HG03066 (cell line): ENCODE measurements around the gene ACAD11.
A peak's percentile ranks its signal among the peaks of the same experiment; 100 is the strongest.
"Not testable (repeated sequence)": the region's sequence is repeated elsewhere in the genome, so short reads cannot be mapped to it uniquely, and the experiment has no call there.

Experiments
- ATAC-seq: cut with Tn5 transposase; IDR thresholded peaks from one replicate; pipeline ENCODE4 v1.9.1; 2021; ENCODE audit warnings: low read depth; ENCODE audit not compliant: unreplicated experiment

The ACAD11 gene

DNA sequence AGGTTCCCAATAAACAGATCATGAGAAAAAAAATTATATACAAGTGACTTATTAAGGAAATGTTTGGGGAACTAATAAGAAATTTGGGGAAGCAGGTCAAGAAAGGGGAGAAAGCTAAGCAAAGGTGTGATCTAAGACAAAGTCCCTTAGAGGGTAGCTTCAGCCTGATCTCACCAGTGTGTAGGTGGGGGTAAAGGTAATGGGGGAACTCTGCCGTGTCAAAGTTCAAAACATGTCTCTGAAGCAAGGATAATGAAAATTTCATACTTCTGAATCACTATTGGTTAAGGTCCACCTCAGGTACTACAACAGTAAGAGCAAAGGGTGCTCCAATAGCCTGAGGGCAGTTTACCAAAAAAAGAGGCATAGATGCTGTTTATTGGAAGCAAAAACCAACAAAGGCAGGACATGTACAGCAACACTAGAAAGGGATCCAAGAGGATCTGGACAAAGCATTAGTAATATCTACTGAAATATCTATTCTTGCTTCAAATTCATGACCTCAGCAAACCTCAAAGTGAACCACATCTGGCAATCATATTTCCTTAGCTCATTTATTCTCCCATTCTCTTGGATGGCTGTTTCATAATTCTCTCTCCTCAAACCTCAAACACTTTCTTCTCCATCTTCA lies 6.9 kb downstream of the ACAD11 start:
- ATAC-seq: no peak

DNA sequence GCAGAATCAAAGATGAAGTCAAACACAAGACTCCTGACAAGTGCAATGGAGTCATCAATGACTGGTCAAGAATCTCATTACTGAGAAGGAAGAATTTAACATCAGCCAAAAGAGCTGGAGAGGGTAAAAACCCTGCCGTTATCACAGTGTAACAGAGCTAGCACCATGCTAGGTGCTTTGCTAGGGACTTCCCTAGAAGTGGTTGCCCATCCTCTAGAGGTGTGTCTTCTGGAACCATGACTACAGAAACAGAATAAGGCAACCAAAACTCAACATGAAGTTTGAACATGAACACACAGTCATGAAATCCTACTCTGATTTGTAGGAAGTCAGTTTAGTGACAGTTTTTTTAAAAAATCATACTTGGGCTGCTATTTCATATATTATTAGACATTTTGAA lies 9.5 kb downstream of the ACAD11 start:
- no peak for ATAC-seq

DNA sequence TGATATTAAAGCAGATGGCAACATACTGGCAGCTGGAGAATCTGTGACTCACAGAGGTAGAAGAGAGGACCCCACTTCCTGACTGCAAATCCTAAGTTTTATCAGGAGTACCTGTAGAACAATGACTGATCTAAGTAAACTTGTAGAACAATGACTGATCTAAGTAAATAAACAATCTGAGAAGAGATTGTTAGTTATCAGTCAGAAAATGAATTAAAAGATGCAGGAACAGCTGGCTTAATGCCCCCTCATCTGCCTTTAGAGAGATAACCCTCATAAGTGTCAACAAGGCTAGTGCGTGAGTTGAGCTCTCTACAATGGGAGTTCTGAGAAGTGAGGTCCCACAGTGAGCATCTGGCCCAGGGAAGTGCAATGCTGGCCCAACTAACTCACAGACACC lies 14.6 kb downstream of the ACAD11 start:
- no peak for ATAC-seq

DNA sequence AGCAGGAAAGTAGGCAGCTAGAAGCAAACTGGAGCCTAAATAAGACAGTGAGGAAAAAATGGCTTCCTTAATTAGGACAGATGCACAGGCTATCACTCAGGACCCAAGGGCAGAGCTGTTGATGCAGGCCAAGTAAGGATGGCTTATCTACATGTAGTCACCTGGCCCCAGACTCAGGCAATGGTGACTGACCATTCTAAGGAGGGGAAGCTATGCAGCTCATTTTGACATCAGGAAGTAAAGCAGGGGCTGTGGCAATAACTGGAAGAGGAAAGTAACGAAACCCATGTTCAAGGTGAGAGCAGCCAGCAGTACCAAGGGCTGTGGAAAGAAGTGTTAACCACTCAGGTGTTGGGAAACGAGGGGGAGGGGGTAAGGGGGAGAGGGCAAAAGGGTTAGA lies 16.2 kb downstream of the ACAD11 start:
- ATAC-seq: no peak

DNA sequence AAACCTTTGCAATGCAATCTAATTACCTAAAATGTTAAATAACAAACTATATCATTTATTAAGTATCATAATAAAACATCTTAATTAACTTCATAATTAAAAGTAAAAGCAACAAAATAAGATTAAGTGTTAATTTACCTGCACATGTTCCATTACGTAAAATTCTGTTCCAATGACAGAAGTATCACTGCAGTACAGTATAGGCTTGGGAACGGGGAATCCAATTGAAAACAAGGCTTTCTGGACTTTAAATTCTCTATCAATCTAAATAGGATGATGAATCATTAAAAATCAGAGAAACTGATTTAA lies 17.1 kb downstream of the ACAD11 start:
- ATAC-seq: no peak

DNA sequence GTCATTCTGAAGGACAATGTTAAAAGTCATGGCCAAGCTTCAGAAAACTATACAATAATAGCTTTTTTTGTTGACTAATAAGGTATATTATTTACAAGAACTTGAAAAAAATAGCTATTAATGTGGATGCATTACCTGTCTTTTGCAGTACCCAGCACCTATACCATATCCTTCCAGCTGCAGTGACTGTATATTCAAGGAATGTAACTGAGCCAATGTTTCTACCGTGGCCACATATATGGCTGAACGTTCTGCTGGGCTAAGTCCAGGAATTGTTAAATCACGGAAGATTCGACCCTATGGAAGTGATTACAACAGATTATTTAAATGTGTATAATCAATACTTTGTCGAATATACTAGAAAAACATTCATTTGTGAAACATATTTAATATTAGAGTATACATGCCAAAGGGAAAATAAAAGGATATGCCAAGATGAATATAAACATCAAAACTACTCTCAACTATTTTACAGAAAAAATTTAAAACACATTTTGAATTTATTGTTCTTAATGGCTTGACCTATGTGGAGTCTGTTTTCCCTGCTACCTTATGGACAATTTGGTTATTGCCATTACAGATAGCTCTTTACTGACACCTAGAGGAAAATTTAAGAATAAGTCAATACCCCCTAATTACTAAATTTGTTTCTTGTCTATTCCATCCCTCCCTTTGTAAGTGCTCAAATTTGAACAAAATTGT lies 17.6 kb downstream of the ACAD11 start:
- no peak for ATAC-seq

DNA sequence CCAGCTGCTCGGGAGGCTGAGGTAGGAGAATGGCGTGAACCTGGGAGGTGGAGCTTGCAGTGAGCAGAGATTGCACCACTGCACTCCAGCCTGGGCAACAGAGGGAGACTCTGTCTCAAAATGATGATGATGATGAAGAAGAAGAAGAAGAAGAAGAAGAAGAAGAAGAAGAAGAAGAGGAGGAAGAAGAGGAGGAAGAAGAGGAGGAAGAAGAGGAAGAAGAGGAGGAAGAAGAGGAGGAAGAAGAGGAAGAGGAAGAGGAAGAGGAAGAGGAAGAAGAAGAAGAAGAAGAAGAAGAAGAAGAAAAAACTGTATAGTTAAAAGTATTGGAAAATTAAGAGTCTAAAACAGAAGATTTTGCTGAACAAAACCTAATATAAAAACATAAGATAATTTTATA lies 18.2 kb downstream of the ACAD11 start:
- ATAC-seq: not testable (repeated sequence)

DNA sequence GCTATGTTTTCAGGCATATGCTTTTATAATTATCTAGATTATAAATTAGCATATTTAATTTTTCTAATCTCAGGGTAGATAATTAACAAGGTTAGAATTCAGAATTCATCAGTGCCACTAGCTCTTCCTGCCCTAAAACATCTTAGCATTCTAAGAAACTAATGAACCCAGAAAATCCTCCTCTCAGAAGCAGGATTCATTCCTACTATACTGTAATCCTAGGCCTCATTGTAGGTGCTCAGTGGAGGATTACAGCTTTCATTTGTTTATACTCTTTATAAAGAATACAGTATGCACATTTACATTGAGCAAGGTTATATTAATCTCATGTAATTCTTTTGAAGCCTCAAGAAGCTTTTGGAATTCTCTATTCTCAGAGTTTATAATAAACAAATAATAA lies 20.9 kb downstream of the ACAD11 start:
- no peak for ATAC-seq

DNA sequence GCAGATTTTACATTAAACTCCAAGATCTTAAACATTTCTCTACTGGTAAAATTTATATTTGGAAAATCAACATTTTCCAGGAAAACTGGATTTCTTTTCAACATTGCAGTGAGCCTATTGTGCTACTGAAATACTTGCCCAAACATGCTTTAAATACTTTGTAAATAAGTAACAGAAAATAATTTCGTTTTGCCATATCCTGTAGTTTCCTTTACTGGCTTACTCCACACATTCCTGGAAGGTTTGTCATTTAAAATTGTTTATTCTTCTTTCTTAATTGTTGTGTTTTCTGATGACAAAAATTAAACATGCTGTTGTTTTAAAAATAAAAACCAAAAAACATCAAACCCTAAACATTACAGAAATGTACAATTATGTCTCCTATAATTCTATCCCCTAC lies 22.0 kb downstream of the ACAD11 start:
- no peak for ATAC-seq

DNA sequence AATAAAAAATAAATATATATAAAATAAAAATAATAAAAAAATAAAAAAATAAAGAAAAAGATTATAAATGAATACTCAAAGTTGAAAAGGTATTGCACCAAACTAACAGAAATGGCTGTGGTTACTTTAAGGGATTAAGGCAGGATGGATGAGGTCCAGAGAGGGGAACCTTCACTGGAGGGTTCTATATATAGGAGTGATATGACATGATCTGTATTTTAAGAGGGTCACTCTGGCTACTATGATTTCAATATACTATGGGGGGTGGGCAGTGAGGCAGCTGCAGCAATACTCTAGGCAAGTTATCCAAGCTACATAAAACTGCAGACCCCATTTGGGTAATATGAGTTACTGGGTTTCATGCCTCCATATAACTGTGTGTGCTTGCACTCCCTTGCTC lies 24.6 kb downstream of the ACAD11 start:
- no peak for ATAC-seq

DNA sequence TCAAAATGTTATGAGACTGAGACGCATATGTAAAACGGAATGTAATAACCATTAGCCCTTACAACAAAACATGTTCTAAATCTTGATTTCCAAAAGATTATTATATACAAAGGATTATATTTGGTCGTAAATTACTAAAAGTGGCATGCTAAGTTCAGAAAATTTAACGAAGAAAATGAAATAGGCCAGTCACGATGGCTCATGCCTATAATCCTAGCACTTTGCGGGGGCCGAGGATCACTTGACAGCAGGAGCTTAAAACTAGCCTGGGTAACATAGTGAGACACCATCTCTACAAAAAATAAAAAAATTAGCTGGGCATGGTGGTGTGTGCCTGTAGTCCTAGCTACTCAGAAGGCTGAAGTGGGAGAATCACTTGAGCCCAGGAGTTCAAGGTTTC lies 29.0 kb downstream of the ACAD11 start:
- no peak for ATAC-seq

DNA sequence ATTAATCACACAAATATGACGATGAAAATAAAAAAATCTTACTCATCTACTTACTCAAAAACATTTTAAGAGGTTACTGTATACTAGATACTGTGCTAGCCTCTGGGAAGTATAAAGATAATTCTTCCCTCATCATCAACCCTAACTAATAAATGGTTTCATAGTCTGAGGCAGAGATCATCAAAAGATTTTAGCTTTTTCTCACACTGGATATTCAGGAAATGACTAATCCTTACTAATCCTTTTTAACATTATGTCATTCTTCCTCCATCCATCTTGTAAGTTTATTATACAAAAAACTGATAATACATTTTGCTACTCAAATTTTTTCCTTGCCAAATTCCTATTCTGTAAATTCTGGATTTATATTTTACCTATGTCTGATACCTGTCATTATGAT lies 29.7 kb downstream of the ACAD11 start:
- no peak for ATAC-seq

DNA sequence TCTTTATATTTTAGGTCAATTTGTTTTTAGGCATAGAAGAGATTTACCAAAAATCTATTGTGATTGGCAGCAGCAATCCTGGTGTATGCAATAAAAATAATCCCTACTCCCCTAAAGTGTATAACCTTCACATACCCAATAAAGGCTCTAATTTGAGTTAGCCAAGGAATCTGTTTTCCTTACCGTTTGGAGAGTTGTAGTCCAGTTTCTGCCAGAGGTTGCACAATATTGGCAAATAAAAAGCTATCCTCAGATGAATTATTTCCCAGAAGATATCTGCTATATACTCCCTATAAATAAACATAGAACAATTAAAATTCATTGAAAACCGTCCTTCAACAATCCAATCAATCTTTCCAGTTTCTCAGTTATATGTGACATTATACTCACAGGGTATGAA lies 31.5 kb downstream of the ACAD11 start:
- no peak for ATAC-seq

DNA sequence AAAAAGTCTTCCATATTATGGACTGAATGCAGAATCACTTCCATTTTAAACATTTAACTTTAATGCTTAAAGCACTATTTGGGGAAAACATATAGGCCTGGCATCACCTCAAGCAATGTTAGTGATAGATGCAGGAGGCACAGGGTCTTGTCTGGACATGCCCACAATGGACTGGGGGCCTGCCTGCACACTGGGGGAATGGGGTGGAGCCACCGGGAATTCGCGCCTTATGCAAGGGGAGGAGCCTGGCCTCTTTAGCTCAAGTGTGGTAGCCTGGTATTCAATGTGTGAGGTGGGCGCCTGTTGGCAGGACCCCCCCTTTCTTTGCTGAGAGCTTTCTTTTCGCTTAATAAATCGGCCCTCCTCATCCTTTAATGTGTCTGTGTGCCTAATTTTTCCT lies 32.7 kb downstream of the ACAD11 start:
- ATAC-seq: no peak

DNA sequence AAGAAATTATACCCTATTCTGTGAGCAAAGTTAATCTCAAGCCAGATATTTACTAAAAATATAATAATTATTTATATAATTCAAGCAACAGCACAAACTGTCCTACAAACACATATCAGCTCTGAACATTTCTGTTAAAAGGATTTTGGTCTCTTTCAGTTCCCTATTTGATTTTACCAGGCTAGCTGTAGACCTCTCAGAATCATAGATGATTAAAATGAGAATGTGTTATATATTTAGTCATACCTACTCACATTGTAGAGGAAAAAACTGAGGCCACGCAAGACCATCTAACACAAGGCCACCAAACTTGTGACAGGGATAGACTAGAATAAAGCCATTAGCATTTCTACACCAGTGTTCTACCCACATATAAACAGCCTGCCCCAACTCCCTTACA lies 34.0 kb downstream of the ACAD11 start:
- ATAC-seq: peak; percentile 85

DNA sequence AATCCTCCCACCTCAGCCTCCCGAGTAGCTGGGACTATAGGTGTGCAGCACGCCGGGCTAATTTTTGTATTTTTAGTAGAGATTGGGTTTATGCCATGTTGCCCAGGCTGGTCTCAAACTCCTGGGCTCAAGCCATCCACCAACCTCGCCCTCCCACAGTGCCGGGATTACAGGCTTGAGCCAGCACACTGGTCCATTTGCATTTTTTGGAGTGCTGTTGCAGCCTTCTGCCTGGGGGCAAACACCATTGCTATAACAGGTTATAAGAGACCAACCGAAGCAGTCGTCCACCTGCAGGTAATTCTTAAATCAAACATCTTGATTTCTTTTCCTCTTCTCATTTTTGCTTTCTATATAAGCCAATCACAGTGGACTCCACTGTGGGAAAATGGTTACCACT lies 34.8 kb downstream of the ACAD11 start:
- no peak for ATAC-seq

DNA sequence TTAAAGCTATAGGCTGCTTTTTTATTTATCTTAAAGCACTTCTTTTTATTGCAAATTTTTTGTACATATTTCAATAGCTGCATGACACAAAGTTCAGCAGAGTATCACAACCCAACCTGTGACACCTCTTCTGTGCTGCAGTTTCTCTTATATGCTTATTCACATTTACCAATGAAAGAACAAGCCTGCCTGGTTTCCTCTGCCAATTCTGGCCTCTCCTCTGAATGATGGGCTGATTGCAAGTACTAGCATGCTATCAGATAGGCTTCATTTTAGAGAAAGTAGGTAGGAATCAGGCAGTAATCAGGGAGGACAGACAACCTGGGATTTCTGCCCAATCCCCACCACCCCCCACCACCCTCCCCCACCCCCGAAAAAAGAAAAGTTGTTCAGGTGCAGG lies 36.0 kb downstream of the ACAD11 start:
- no peak for ATAC-seq

DNA sequence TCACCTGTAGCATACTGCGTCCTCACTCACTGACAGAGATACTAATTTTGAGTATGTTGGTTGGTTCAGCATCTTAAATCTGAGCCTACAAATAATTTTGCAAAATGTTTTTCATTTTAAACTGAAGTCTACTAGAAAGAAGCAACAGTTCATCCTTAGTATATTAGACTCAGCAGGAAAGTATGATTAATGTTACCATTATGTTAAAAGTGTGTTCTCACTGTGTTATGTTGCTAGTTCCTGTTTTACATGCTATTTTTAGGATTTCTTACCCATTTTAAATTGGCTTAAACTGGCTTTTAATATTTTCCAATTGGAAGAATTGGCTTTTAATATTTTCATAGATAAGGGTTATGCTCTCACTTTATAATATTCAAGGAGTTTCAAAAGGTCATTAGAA lies 36.8 kb downstream of the ACAD11 start:
- no peak for ATAC-seq

DNA sequence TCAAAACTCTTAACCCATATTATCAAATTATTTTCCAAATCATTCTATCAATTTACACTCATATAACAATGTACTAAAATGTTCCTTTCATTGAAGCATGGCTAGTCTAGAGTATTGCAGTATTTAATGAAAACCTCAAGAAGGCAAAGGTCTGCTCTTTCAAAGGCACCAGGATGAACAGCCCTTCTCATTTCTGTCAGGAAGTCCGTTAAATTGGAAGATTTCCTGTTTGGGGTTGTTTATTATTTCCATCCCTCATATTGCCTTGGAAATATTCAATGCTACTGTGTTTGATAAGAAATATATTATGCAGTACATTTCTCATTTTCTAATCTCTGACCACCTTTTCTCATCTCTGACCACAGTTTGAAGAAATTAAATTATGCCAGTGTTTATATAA lies 37.5 kb downstream of the ACAD11 start:
- no peak for ATAC-seq

DNA sequence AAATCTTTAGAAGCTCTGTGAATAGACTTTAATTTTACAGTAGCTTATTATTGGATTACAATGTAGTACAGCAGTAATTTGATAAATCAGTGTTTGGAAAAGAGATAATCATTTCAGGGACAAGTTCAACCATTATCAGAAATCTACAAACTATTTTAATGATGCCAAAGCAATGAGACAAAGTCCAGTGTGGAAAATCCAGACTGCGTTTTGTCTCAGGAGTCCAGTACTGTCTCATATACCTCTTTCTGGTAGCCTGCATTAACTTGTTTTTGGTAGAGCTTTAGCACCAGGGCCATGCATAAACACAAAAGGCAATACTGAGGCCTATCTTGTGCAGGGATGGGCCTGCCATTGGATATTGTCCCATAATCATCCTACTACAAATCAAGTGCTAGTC lies 42.8 kb downstream of the ACAD11 start:
- no peak for ATAC-seq

DNA sequence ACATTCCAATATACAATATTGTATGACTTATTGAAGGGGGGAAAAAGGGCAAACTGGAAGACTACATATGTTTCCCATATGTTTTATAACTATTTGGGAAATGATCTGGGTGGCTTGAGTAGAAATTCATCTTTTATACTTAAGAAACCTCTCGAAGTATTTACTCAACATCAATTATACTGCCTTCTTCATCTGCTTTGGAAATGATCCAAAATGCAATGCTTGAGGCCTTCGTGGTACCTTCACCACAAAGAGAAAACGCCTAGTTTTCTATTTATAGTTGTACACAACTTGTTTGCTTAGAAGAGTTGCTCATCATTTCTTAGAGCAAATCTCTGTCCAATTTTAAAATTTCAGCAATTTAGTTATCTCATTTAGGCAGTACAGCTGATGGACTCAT lies 43.7 kb downstream of the ACAD11 start:
- no peak for ATAC-seq

DNA sequence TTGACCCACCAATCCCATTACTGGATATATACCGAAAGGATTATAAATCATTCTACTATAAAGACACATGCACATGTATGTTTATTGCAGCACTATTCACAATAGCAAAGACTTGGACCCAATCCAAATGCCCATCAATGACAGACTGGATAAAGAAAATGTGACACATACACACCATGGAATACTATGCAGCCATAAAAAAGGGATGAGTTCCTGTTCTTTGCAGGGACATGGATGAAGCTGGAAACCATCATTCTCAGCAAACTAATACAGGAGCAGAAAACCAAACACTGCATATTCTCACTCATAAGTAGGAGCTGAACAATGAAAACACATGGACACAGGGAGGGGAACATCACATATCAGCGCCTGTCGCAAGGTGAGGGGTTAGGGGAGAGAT lies 44.3 kb downstream of the ACAD11 start:
- ATAC-seq: not testable (repeated sequence)

DNA sequence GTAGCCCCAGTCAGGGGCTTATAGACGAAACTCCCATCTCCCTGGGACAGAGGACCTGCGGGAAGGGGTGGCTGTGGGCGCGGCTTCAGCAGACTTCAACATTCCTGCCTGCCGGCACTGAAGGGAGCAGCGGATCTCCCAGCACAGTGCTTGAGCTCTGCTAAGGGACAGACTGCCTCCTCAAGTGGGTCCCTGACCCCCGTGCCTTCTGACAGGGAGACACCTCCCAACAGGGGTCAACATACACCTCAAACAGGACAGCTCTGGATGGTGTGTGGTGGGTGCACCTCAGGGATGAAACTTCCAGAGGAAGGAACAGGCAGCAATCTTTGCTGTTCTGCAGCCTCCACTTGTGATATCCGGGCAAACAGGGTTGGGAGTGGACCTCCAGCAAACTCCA lies 53.0 kb downstream of the ACAD11 start:
- ATAC-seq: not testable (repeated sequence)
